A673 (cell line): ENCODE measurements around the gene SPI1.

Experiments
- CTCF ChIP-seq: fragments of 300-800, 200-600 bp; sonication (generic); conservative IDR thresholded peaks from 2 replicates; pipeline ENCODE4 v1.5.1; 2017; ENCODE audit warnings: low read depth, mild to moderate bottlenecking, antibody characterized with exemption, low read length, moderate library complexity, mixed read lengths
- EZH2 ChIP-seq: fragments of 200-600 bp; sonication (generic); IDR thresholded peaks from 2 replicates; pipeline ENCODE4 v1.6.1; 2017; ENCODE audit warnings: borderline replicate concordance, low read depth, mild to moderate bottlenecking, mixed read lengths, antibody characterized with exemption, low read length; ENCODE audit not compliant: poor library complexity, severe bottlenecking

- TF ChIP-seq EZH2 (no peak), CTCF (no peak)
Observed at GRCh38 chr11:47425611-47426010, 47.3 kb upstream of the SPI1 start.
